Activated T-helper 9 cell treated with anti-CD3 and anti-CD28 coated beads, Interleukin-2, amount 50 U/mL, for 16 hours (primary cell): Measurements from ENCODE around the gene FAM240A.

Source experiments
- DNase-seq: peaks from one replicate; pipeline ENCODE4 v3.0.0-alpha.2; 2020; ENCODE audit warnings: low read depth

The FAM240A gene

GRCh38 chr3:46626039-46626438 is 13.7 kb downstream of the FAM240A start:
- DNase-seq, result no peak

- DNase-seq, result no peak
Observed at GRCh38 chr3:46627078-46627477, 14.8 kb downstream of the FAM240A start.

- DNase-seq, result no peak
Observed at GRCh38 chr3:46628901-46629369, 16.6 kb downstream of the FAM240A start.

- peak; percentile 63 for DNase-seq
Observed at GRCh38 chr3:46629551-46630517, 17.5 kb downstream of the FAM240A start.

- no peak for DNase-seq
Observed at GRCh38 chr3:46632792-46633191, 20.5 kb downstream of the FAM240A start.

GRCh38 chr3:46634856-46635255 is 22.5 kb downstream of the FAM240A start:
- no peak for DNase-seq

GRCh38 chr3:46639221-46639620 is 26.9 kb downstream of the FAM240A start:
- no peak for DNase-seq

- DNase-seq, result no peak
Observed at GRCh38 chr3:46640927-46641326, 28.6 kb downstream of the FAM240A start.

GRCh38 chr3:46642971-46643370 is 30.6 kb downstream of the FAM240A start:
- DNase-seq, result no peak

GRCh38 chr3:46643701-46644100 is 31.4 kb downstream of the FAM240A start:
- no peak for DNase-seq

GRCh38 chr3:46646700-46647099 is 34.4 kb downstream of the FAM240A start:
- DNase-seq, result no peak

- no peak for DNase-seq
Observed at GRCh38 chr3:46648096-46648495, 35.8 kb downstream of the FAM240A start.

- no peak for DNase-seq
Observed at GRCh38 chr3:46649436-46649835, 37.1 kb downstream of the FAM240A start.

GRCh38 chr3:46651084-46651483 is 38.8 kb downstream of the FAM240A start:
- DNase-seq, result no peak

- no peak for DNase-seq
Observed at GRCh38 chr3:46655271-46655670, 42.9 kb downstream of the FAM240A start.

- DNase-seq, result no peak
Observed at GRCh38 chr3:46656778-46657556, 44.6 kb downstream of the FAM240A start.

GRCh38 chr3:46659285-46659684 is 47.0 kb downstream of the FAM240A start:
- DNase-seq, result no peak

- DNase-seq, result no peak
Observed at GRCh38 chr3:46660003-46660402, 47.7 kb downstream of the FAM240A start.

- DNase-seq, result no peak
Observed at GRCh38 chr3:46660543-46661523, 48.5 kb downstream of the FAM240A start.

- DNase-seq, result no peak
Observed at GRCh38 chr3:46661776-46662766, 49.7 kb downstream of the FAM240A start.
